Ishikawa (cell line): ENCODE results near the gene COIL.

Source experiments
- CEBPB ChIP-seq: IDR thresholded peaks from 2 replicates; pipeline ENCODE4 v1.6.1; 2012
- CREB1 ChIP-seq: IDR thresholded peaks from 2 replicates; pipeline ENCODE4 v1.6.1; 2012; ENCODE audit warnings: low read depth
- EGR1 ChIP-seq: IDR thresholded peaks from 2 replicates; pipeline ENCODE4 v1.6.1; 2012
- EP300 ChIP-seq: IDR thresholded peaks from 2 replicates; pipeline ENCODE4 v1.6.1; 2012; ENCODE audit warnings: borderline replicate concordance
- FOXM1 ChIP-seq: IDR thresholded peaks from 2 replicates; pipeline ENCODE4 v1.6.1; 2012; ENCODE audit warnings: low read depth, borderline replicate concordance
- RAD21 ChIP-seq: IDR thresholded peaks from 2 replicates; pipeline ENCODE4 v1.6.1; 2012; ENCODE audit warnings: low read depth
- REST ChIP-seq: IDR thresholded peaks from 2 replicates; pipeline ENCODE4 v1.6.1; 2012; ENCODE audit warnings: low read depth, mild to moderate bottlenecking
- TAF1 ChIP-seq: IDR thresholded peaks from 2 replicates; pipeline ENCODE4 v1.6.1; 2012; ENCODE audit warnings: low read depth, mild to moderate bottlenecking
- TCF12 ChIP-seq: IDR thresholded peaks from 2 replicates; pipeline ENCODE4 v1.6.1; 2012; ENCODE audit warnings: low read depth
- TEAD4 ChIP-seq: IDR thresholded peaks from 2 replicates; pipeline ENCODE4 v1.6.1; 2012
- USF1 ChIP-seq: IDR thresholded peaks from 2 replicates; pipeline ENCODE4 v1.6.1; 2012
- YY1 ChIP-seq: IDR thresholded peaks from 2 replicates; pipeline ENCODE4 v1.6.1; 2012; ENCODE audit warnings: low read depth
- ZBTB7A ChIP-seq: IDR thresholded peaks from 2 replicates; pipeline ENCODE4 v1.6.1; 2012; ENCODE audit warnings: low read depth
- TF ChIP-seq, protein P1 (sequence below): IDR thresholded peaks from 2 replicates; pipeline ENCODE4 v1.6.1; 2012

The COIL gene

DNA sequence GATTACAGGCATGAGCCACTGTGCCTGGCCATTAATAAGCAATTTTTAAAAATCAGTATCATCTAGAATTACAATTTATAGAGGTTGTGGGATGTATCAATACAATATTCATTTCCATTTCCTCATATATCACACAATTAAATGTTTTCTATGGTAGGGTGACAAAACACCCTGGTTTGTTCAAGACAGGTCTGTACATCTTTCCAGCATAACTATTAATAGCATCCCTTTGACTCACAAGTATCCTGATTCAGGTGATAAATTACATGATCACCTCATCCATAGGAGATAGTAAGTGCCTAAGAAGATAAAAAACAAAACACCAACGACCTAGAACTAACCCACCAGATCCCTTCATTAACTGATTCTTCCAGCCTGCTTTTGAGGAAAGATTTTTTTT is 13.1 kb downstream of the COIL start:
- no peak for TF ChIP-seq RAD21

GRCh38 chr17:56945938-56946505 is 14.8 kb downstream of the COIL start:
- TF ChIP-seq USF1 (no peak), RAD21 (no peak), TCF12 (no peak), REST (no peak), YY1 (no peak), EP300 (no peak), ZBTB7A (no peak)
- TF ChIP-seq, protein P1, sequence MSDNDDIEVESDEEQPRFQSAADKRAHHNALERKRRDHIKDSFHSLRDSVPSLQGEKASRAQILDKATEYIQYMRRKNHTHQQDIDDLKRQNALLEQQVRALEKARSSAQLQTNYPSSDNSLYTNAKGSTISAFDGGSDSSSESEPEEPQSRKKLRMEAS = no peak

DNA sequence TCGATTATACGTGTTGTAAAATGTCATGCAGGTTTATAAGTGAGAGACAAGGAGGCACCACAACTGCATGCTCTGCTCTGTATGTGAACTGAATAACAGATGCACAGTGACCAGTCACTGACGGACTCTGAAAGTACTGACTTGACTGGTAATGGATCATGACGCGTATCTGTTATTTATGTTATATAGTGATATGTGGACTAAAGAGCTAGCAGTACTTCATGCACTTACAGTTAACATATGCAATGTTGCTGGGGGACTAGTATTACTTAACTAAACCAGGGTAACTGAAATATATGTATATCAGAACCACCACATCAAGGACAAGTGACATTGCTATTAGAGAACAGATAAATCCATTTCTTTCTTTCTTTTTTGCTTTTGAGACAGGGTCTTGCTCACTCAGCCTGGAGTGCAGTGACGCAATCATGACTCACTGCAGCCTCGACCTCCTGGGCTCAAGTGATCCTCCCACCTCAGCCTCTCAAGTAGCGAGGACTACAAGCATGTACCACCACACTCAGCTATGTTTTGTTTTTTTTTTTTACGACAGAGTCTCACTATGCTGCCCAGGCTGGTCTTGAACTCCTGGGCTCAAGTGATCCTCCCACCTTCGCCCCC is 17.2 kb downstream of the COIL start:
- 0 out of 2 replicates have a peak, but pooled peaks have one; percentile 46 for TF ChIP-seq CEBPB
- TF ChIP-seq YY1 = no peak

- TF ChIP-seq TAF1 = no peak
- TF ChIP-seq FOXM1 = no peak
- TF ChIP-seq ZBTB7A = no peak
- no peak for TF ChIP-seq TCF12
- TF ChIP-seq, protein P1 = no peak
- no peak for TF ChIP-seq YY1
- peak; percentile 76 for TF ChIP-seq RAD21
- TF ChIP-seq USF1 = no peak
- no peak for TF ChIP-seq CEBPB
- no peak for TF ChIP-seq CREB1
- no peak for TF ChIP-seq REST
- TF ChIP-seq TEAD4 = peak; percentile 24; the same call in 1 of the 2 replicates
Observed at GRCh38 chr17:56939869-56940484, 20.9 kb downstream of the COIL start.

GRCh38 chr17:56937687-56938086 is 23.2 kb downstream of the COIL start:
- no peak for TF ChIP-seq TEAD4
- TF ChIP-seq TAF1 = no peak

GRCh38 chr17:56936697-56937322 is 24.0 kb downstream of the COIL start:
- no peak for TF ChIP-seq TEAD4
- TF ChIP-seq ZBTB7A = no peak
- no peak for TF ChIP-seq YY1
- TF ChIP-seq FOXM1 = no peak
- no peak for TF ChIP-seq EGR1
- TF ChIP-seq, protein P1 = no peak
- no peak for TF ChIP-seq REST
